WTC11 (cell line): ENCODE data around the gene DYNC1I1. TPM values are rescaled to one million over a fixed set of nuclear protein-coding genes. Genes with fewer than 3 reads are reported as not detected.

Source experiments
- ATAC-seq: fragments of 200-7000 bp; cut with Tn5 transposase; 2 replicates; pipeline ENCODE4 v1.10.0; 2021; ENCODE audit warnings: mild to moderate bottlenecking, moderate library complexity
- Bru-seq: library from RNA; stranded (reverse); fragments of 400-500 nt; gene quantifications from one replicate; lab custom pipeline; 2021; lab: Mats Ljungman, UMichigan
- CTCF ChIA-PET: fragments of 300-600 bp; sonication (Branson Sonifier 250); formaldehyde crosslinking; loops from one replicate; lab custom pipeline; 2021; ENCODE audit warnings: antibody characterized with exemption; lab: Charles Lee
- POLR2A ChIA-PET: fragments of 350-600 bp; sonication (Branson Sonifier 250); formaldehyde crosslinking; loops from one replicate; lab custom pipeline; 2021; ENCODE audit warnings: antibody characterized with exemption; lab: Charles Lee
- DNase-seq: peaks from one replicate; pipeline ENCODE4 v3.0.0; 2021; ENCODE audit warnings: low spot score
- H3K27ac Mint-ChIP-seq: 2 replicates; pipeline ENCODE4 v1.8.0; 2021; ENCODE audit warnings: mixed read lengths
- H3K27me3 Mint-ChIP-seq: 2 replicates; pipeline ENCODE4 v1.8.0; 2021; ENCODE audit warnings: low read depth, mild to moderate bottlenecking, moderate library complexity, mixed read lengths
- H3K36me3 Mint-ChIP-seq: 2 replicates; pipeline ENCODE4 v1.8.0; 2021; ENCODE audit warnings: mixed read lengths
- H3K4me1 Mint-ChIP-seq: 2 replicates; pipeline ENCODE4 v1.8.0; 2022; ENCODE audit warnings: mixed read lengths
- H3K4me3 Mint-ChIP-seq: 2 replicates; pipeline ENCODE4 v1.8.0; 2021; ENCODE audit warnings: mild to moderate bottlenecking, moderate library complexity, mixed read lengths
- H3K9me3 Mint-ChIP-seq: 2 replicates; pipeline ENCODE4 v1.8.0; 2021; ENCODE audit warnings: mixed read lengths
- ESRRA ChIP-seq: sonication (generic); formaldehyde crosslinking; IDR thresholded peaks from 2 replicates; pipeline ENCODE4 v1.8.1; 2022; ENCODE audit warnings: mild to moderate bottlenecking, missing genetic modification reagents, borderline replicate concordance
- ETV6 ChIP-seq: sonication (generic); formaldehyde crosslinking; IDR thresholded peaks from 2 replicates; pipeline ENCODE4 v1.8.1; 2022; ENCODE audit warnings: mild to moderate bottlenecking, missing genetic modification reagents
- NFYB ChIP-seq: sonication (generic); formaldehyde crosslinking; conservative IDR thresholded peaks from 2 replicates; pipeline ENCODE4 v1.8.0; 2022; ENCODE audit warnings: low read depth, missing genetic modification reagents
- SP1 ChIP-seq: sonication (generic); formaldehyde crosslinking; conservative IDR thresholded peaks from 2 replicates; pipeline ENCODE4 v1.8.1; 2022; ENCODE audit warnings: missing genetic modification reagents
- long read RNA-seq, 3 experiments: library from RNA in 1 of 3; library from capped mRNA in 1 of 3; library from polyadenylated mRNA in 1 of 3; unstranded in 2 of 3; stranded (forward) in 1 of 3; transcript quantifications; one replicate each; pipeline ENCODE4 v2.0.0, GENCODE V29; 2021
- total RNA-seq: library from RNA; stranded (reverse); gene quantifications from 3 replicates; pipeline ENCODE4 v1.2.3, GENCODE V29; 2021
- TF ChIP-seq, protein P1 (sequence below): sonication (generic); formaldehyde crosslinking; conservative IDR thresholded peaks from 2 replicates; pipeline ENCODE4 v1.8.1; 2023; ENCODE audit warnings: mild to moderate bottlenecking, low read depth, missing genetic modification reagents, moderate library complexity
- TF ChIP-seq, protein P2 (sequence below): sonication (generic); formaldehyde crosslinking; IDR thresholded peaks from 2 replicates; pipeline ENCODE4 v1.8.1; 2023; ENCODE audit warnings: mild to moderate bottlenecking, missing genetic modification reagents
- TF ChIP-seq, protein P3 (sequence below): sonication (generic); formaldehyde crosslinking; IDR thresholded peaks from 2 replicates; pipeline ENCODE4 v1.8.0; 2022; ENCODE audit warnings: mild to moderate bottlenecking, missing genetic modification reagents
- TF ChIP-seq, protein P4 (sequence below): sonication (generic); formaldehyde crosslinking; IDR thresholded peaks from 2 replicates; pipeline ENCODE4 v1.8.1; 2023; ENCODE audit warnings: mild to moderate bottlenecking, moderate library complexity, missing genetic modification reagents
- TF ChIP-seq, protein P5 (sequence below): sonication (generic); formaldehyde crosslinking; IDR thresholded peaks from 2 replicates; pipeline ENCODE4 v1.8.1; 2022; ENCODE audit warnings: low read depth, missing genetic modification reagents, borderline replicate concordance
- TF ChIP-seq, protein P6 (sequence below): fragments of 200-600 bp; IDR thresholded peaks from 2 replicates; pipeline ENCODE4 v1.8.0; 2022; ENCODE audit warnings: antibody characterized with exemption

DYNC1I1 gene
- total RNA-seq: 2.8 to 3.4 TPM (median 3.3 TPM) in 3 replicates
- percentile 50 among the genes with signal in this experiment for Bru-seq, nascent RNA
- long read RNA-seq, experiment 1, partial matches to known transcripts: 1 of 9 reads
- long read RNA-seq, experiment 1, other reads (novel, unspliced or antisense): 8 of 9 reads
- long read RNA-seq, experiment 2, partial matches to known transcripts: 2 of 5 reads
- long read RNA-seq, experiment 2, other reads (novel, unspliced or antisense): 3 of 5 reads
- long read RNA-seq, experiment 3, partial matches to known transcripts: 1 of 3 reads
- long read RNA-seq, experiment 3, other reads (novel, unspliced or antisense): 2 of 3 reads

DNA sequence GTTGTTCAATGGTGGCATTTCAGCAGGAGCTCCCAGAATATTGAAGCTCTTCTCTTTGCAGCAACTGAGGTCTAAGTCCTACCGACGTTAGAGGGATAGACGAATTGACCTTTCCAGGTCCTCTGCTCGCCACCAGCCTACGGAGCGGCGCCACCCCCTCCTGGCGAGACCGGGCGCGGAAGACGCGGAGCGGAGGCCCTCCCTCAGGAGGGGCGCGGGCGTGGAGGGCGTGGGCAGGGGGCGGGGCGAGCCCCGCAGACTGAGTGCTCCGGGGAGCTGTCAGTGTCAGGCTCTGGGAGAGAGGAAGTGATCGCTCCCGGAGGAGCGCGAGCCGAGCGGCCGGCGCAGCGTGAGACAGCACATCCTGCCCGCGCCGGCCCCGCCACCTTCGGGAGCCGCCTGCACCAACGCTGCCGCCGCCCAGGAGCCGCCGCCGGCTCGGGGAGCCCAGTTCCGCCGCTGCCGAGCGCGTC, at the start of gene DYNC1I1:
DYNC1I1 (plus strand) TSS at position 257 of the 473 bp plus-strand sequence. CDS start 32,176 bp downstream, outside the sequence.
- H3K4me1 Mint-ChIP-seq: peaks cover 19% of the 10 kb centered on the region
- no peaks in the 10 kb centered on the region for H3K36me3 Mint-ChIP-seq
- peaks cover 48% of the 10 kb centered on the region for H3K27me3 Mint-ChIP-seq
- ATAC-seq (peak; percentile 84), DNase-seq (peak; percentile 71)
- POLR2A ChIA-PET: no interaction called here
- CTCF ChIA-PET: interaction anchor here (0.8 to 1.5 kb wide), 6 partner anchors 47 to 99 kb away, joined by 3 to 7 read pairs (median 3); no protein-coding TSS in a partner anchor
- TF ChIP-seq, protein P1, sequence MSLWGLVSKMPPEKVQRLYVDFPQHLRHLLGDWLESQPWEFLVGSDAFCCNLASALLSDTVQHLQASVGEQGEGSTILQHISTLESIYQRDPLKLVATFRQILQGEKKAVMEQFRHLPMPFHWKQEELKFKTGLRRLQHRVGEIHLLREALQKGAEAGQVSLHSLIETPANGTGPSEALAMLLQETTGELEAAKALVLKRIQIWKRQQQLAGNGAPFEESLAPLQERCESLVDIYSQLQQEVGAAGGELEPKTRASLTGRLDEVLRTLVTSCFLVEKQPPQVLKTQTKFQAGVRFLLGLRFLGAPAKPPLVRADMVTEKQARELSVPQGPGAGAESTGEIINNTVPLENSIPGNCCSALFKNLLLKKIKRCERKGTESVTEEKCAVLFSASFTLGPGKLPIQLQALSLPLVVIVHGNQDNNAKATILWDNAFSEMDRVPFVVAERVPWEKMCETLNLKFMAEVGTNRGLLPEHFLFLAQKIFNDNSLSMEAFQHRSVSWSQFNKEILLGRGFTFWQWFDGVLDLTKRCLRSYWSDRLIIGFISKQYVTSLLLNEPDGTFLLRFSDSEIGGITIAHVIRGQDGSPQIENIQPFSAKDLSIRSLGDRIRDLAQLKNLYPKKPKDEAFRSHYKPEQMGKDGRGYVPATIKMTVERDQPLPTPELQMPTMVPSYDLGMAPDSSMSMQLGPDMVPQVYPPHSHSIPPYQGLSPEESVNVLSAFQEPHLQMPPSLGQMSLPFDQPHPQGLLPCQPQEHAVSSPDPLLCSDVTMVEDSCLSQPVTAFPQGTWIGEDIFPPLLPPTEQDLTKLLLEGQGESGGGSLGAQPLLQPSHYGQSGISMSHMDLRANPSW (CRISPR knock-in tag): no peak
- peak; percentile 61; the same call in 1 of the 2 replicates for TF ChIP-seq SP1
- TF ChIP-seq, protein P2, sequence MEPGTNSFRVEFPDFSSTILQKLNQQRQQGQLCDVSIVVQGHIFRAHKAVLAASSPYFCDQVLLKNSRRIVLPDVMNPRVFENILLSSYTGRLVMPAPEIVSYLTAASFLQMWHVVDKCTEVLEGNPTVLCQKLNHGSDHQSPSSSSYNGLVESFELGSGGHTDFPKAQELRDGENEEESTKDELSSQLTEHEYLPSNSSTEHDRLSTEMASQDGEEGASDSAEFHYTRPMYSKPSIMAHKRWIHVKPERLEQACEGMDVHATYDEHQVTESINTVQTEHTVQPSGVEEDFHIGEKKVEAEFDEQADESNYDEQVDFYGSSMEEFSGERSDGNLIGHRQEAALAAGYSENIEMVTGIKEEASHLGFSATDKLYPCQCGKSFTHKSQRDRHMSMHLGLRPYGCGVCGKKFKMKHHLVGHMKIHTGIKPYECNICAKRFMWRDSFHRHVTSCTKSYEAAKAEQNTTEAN: 0 out of 2 replicates have a peak, but pooled peaks have one; percentile 28
- TF ChIP-seq, protein P3, sequence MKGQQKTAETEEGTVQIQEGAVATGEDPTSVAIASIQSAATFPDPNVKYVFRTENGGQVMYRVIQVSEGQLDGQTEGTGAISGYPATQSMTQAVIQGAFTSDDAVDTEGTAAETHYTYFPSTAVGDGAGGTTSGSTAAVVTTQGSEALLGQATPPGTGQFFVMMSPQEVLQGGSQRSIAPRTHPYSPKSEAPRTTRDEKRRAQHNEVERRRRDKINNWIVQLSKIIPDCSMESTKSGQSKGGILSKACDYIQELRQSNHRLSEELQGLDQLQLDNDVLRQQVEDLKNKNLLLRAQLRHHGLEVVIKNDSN (CRISPR knock-in tag): no peak
- TF ChIP-seq, protein P4, sequence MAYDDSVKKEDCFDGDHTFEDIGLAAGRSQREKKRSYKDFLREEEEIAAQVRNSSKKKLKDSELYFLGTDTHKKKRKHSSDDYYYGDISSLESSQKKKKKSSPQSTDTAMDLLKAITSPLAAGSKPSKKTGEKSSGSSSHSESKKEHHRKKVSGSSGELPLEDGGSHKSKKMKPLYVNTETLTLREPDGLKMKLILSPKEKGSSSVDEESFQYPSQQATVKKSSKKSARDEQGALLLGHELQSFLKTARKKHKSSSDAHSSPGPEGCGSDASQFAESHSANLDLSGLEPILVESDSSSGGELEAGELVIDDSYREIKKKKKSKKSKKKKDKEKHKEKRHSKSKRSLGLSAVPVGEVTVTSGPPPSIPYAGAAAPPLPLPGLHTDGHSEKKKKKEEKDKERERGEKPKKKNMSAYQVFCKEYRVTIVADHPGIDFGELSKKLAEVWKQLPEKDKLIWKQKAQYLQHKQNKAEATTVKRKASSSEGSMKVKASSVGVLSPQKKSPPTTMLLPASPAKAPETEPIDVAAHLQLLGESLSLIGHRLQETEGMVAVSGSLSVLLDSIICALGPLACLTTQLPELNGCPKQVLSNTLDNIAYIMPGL: peak; percentile 26; the same call in 1 of the 2 replicates
- TF ChIP-seq, protein P5, sequence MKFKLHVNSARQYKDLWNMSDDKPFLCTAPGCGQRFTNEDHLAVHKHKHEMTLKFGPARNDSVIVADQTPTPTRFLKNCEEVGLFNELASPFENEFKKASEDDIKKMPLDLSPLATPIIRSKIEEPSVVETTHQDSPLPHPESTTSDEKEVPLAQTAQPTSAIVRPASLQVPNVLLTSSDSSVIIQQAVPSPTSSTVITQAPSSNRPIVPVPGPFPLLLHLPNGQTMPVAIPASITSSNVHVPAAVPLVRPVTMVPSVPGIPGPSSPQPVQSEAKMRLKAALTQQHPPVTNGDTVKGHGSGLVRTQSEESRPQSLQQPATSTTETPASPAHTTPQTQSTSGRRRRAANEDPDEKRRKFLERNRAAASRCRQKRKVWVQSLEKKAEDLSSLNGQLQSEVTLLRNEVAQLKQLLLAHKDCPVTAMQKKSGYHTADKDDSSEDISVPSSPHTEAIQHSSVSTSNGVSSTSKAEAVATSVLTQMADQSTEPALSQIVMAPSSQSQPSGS (CRISPR knock-in tag): no peak
- TF ChIP-seq ETV6 (CRISPR knock-in tag): 0 out of 2 replicates have a peak, but pooled peaks have one; percentile 31
- TF ChIP-seq ESRRA (CRISPR knock-in tag): no peak
- TF ChIP-seq NFYB (CRISPR knock-in tag): no peak
- peak within 1 kb of the TSS; percentile 75 for H3K4me3 Mint-ChIP-seq
- H3K27ac Mint-ChIP-seq: no peak within 1 kb of the TSS
- H3K9me3 Mint-ChIP-seq: no peaks in the 10 kb centered on the region

DNA sequence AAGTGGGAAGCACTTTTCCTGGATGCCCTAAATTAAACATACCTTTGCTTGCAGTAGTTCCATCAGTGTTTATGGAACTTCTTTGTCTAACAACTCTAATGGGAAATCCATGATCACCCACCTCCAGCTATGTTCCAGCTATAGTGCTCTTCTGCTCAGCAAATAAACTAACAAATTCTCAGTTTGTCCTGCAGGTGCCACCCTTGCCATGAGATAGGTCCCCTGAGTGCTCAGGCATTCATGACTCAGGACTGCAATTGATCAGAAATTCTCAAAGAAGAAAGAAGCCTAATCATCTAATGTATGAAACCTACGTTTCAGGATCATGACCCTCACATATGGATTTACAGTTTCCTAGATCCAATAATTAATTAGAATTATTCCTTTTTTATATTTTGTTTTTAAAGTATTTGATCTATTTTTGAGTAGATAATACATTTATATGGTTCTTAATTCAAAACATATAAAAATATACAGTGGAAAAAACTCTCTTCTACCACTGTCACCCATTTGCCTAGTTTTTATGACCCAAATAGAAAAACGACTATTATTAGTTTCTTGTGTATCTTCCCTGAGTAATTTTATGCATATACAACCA, 48.7 kb upstream of the DYNC1I1 start:
- H3K4me1 Mint-ChIP-seq: no peaks in the 10 kb centered on the region
- no peaks in the 10 kb centered on the region for H3K27me3 Mint-ChIP-seq
- DNase-seq (peak; percentile 60), ATAC-seq (peak; percentile 91)
- ChIA-PET CTCF (interaction anchor here (0.6 to 5.9 kb wide), 20 partner anchors 10 to 185 kb away, joined by 3 to 122 read pairs (median 4); no protein-coding TSS in a partner anchor), POLR2A (no interaction called here)
- H3K4me3 Mint-ChIP-seq: no peak overlapping the region
- H3K9me3 Mint-ChIP-seq: no peaks in the 10 kb centered on the region
- H3K36me3 Mint-ChIP-seq: no peaks in the 10 kb centered on the region
- H3K27ac Mint-ChIP-seq: no peak overlapping the region
- TF ChIP-seq, protein P3 (CRISPR knock-in tag): no peak
- TF ChIP-seq, protein P6, sequence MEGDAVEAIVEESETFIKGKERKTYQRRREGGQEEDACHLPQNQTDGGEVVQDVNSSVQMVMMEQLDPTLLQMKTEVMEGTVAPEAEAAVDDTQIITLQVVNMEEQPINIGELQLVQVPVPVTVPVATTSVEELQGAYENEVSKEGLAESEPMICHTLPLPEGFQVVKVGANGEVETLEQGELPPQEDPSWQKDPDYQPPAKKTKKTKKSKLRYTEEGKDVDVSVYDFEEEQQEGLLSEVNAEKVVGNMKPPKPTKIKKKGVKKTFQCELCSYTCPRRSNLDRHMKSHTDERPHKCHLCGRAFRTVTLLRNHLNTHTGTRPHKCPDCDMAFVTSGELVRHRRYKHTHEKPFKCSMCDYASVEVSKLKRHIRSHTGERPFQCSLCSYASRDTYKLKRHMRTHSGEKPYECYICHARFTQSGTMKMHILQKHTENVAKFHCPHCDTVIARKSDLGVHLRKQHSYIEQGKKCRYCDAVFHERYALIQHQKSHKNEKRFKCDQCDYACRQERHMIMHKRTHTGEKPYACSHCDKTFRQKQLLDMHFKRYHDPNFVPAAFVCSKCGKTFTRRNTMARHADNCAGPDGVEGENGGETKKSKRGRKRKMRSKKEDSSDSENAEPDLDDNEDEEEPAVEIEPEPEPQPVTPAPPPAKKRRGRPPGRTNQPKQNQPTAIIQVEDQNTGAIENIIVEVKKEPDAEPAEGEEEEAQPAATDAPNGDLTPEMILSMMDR: peak; percentile 54
- TF ChIP-seq, all 79 proteins: peak for 1
